ENCODE measurements around the gene GPRC5B.

Gene GPRC5B

GRCh38 chr16:19809121-19809635, 75.5 kb downstream of the GPRC5B start:
- no peak for DNase-seq

DNA sequence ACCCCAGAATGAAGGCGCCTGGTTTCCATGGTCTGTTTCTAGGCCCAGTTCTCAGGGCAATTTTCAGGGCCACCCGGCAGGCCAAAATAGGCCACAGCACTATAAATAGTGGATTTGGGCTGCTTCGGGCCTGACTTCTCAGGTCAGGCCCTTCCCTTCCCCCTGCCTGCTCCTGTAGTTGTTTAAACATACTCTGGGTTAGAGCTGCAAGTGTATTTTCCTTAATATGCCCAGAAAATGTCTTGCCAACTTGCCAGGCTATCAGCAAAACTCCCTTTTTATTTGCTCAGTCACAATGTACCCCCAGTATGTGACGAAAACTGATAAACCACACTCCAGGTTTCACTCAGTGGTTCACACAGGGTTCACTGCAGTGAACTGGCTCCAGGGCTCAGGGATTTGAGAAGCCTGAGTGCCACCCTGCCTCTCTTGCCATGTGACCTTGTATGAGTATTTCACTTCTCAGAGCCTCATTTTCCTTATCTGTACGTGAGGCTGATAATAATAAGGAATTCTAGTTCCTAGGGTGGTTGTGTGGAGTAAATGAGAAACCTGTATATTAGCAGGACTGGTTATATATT, 76.5 kb downstream of the GPRC5B start:
- no peak for DNase-seq
